MCF 10A (cell line): ENCODE measurements around the gene LDAF1. TPM values are rescaled to one million over a fixed set of nuclear protein-coding genes. Genes with fewer than 3 reads are reported as not detected.

ENCODE experiments used
- BruUV-seq: library from RNA; stranded (reverse); fragments of 400-500 nt; replicated peaks from 2 replicates; lab custom pipeline; 2021; lab: Mats Ljungman, UMichigan
- CTCF ChIA-PET: fragments of 300-600 bp; sonication (Branson Sonifier 250); formaldehyde crosslinking; extraction: SDS; loops from one replicate; lab custom pipeline; 2021; ENCODE audit warnings: antibody characterized with exemption, inconsistent platforms; lab: Yijun Ruan, JAX
- POLR2A ChIA-PET: fragments of 300-600, 350-650 bp; sonication (Branson Sonifier 250); formaldehyde crosslinking; extraction: SDS; loops from one replicate; lab custom pipeline; 2020; ENCODE audit warnings: antibody characterized with exemption, inconsistent platforms; lab: Yijun Ruan, JAX
- DNase-seq: peaks from one replicate; pipeline ENCODE4 v3.0.0-alpha.2; 2018; ENCODE audit not compliant: unreplicated experiment
- H3K27ac Mint-ChIP-seq: one replicate; pipeline ENCODE4 v1.8.0; 2022; ENCODE audit warnings: mild to moderate bottlenecking, low read depth, mixed read lengths; ENCODE audit not compliant: unreplicated experiment
- H3K27me3 Mint-ChIP-seq: one replicate; pipeline ENCODE4 v1.8.0; 2022; ENCODE audit warnings: mixed read lengths; ENCODE audit not compliant: insufficient read depth, unreplicated experiment
- H3K36me3 Mint-ChIP-seq: one replicate; pipeline ENCODE4 v1.8.0; 2022; ENCODE audit warnings: mild to moderate bottlenecking, moderate library complexity, mixed read lengths; ENCODE audit not compliant: insufficient read depth, unreplicated experiment
- H3K4me1 Mint-ChIP-seq: one replicate; pipeline ENCODE4 v1.8.0; 2022; ENCODE audit warnings: mixed read lengths; ENCODE audit not compliant: insufficient read depth, unreplicated experiment
- H3K4me3 Mint-ChIP-seq: one replicate; pipeline ENCODE4 v1.8.0; 2022; ENCODE audit warnings: mild to moderate bottlenecking, moderate library complexity, mixed read lengths; ENCODE audit not compliant: unreplicated experiment
- H3K9me3 Mint-ChIP-seq: one replicate; pipeline ENCODE4 v1.8.0; 2022; ENCODE audit warnings: mixed read lengths; ENCODE audit not compliant: unreplicated experiment
- CTCF ChIP-seq: fragments of 200-600 bp; IDR thresholded peaks from one replicate; pipeline ENCODE4 v1.8.0; 2022; ENCODE audit warnings: antibody characterized with exemption, mild to moderate bottlenecking; ENCODE audit not compliant: unreplicated experiment
- intact Hi-C: fragments of 100-400 bp; cut with micrococcal nuclease; formaldehyde crosslinking; loops from 2 replicates; pipeline ENCODE4 v1.14.1; 2022
- total RNA-seq: library from RNA; stranded (reverse); gene quantifications from 2 replicates; pipeline ENCODE4 v1.2.3, GENCODE V29; 2022

LDAF1 gene
- total RNA-seq, 1 experiment from 2014 or later, result 30.1 TPM

- no peak for TF ChIP-seq CTCF
- H3K27ac Mint-ChIP-seq, result no peak overlapping the region
- peaks cover 9% of the 10 kb centered on the region for H3K27me3 Mint-ChIP-seq
- ChIA-PET CTCF (no interaction called here), POLR2A (no interaction called here)
- H3K4me1 Mint-ChIP-seq, result no peaks in the 10 kb centered on the region
- no peaks in the 10 kb centered on the region for H3K36me3 Mint-ChIP-seq
- DNase-seq, result peak; percentile 21
- H3K9me3 Mint-ChIP-seq, result no peaks in the 10 kb centered on the region
- intact Hi-C loops, result no loop called here
- no TSS peak for BruUV-seq
- no peak overlapping the region for H3K4me3 Mint-ChIP-seq
Measured at GRCh38 chr16:21218153-21218552, 59.7 kb downstream of the LDAF1 start.

GRCh38 chr16:21219551-21219950, 61.1 kb downstream of the LDAF1 start:
- peaks cover 23% of the 10 kb centered on the region for H3K27me3 Mint-ChIP-seq
- H3K4me1 Mint-ChIP-seq, result no peaks in the 10 kb centered on the region
- no peaks in the 10 kb centered on the region for H3K9me3 Mint-ChIP-seq
- no peak overlapping the region for H3K4me3 Mint-ChIP-seq
- no peak for TF ChIP-seq CTCF
- intact Hi-C loops, result no loop called here
- ChIA-PET POLR2A (interaction anchor here (0.7 kb wide), 1 partner anchor 16 kb away, joined by 3 read pairs; no protein-coding TSS in a partner anchor), CTCF (interaction anchor here (0.8 kb wide), 1 partner anchor 81 kb away, joined by 3 read pairs; no protein-coding TSS in a partner anchor)
- no peaks in the 10 kb centered on the region for H3K36me3 Mint-ChIP-seq
- H3K27ac Mint-ChIP-seq, result no peak overlapping the region
- no TSS peak for BruUV-seq
- no peak for DNase-seq

- no peak overlapping the region for H3K4me3 Mint-ChIP-seq
- intact Hi-C loops, result no loop called here
- peaks cover 50% of the 10 kb centered on the region for H3K27me3 Mint-ChIP-seq
- ChIA-PET POLR2A (interaction anchor here (0.5 to 1.1 kb wide), 3 partner anchors 18 to 359 kb away, joined by 3 read pairs; no protein-coding TSS in a partner anchor), CTCF (interaction anchor here (0.5 kb wide), 1 partner anchor 528 kb away, joined by 3 read pairs; no protein-coding TSS in a partner anchor)
- no peak for TF ChIP-seq CTCF
- H3K4me1 Mint-ChIP-seq, result no peaks in the 10 kb centered on the region
- H3K36me3 Mint-ChIP-seq, result no peaks in the 10 kb centered on the region
- BruUV-seq, result no TSS peak
- H3K27ac Mint-ChIP-seq, result no peak overlapping the region
- no peaks in the 10 kb centered on the region for H3K9me3 Mint-ChIP-seq
- no peak for DNase-seq
Measured at GRCh38 chr16:21222495-21223337, 64.2 kb downstream of the LDAF1 start.

- peaks cover 61% of the 10 kb centered on the region for H3K27me3 Mint-ChIP-seq
- H3K4me1 Mint-ChIP-seq, result no peaks in the 10 kb centered on the region
- no peaks in the 10 kb centered on the region for H3K9me3 Mint-ChIP-seq
- CTCF ChIA-PET, result interaction anchor here (0.7 kb wide), 1 partner anchor 10 kb away, joined by 4 read pairs; no protein-coding TSS in a partner anchor
- H3K27ac Mint-ChIP-seq, result no peak overlapping the region
- POLR2A ChIA-PET, result interaction anchor here (1.1 kb wide), 1 partner anchor 77 kb away, joined by 3 read pairs; no protein-coding TSS in a partner anchor
- no TSS peak for BruUV-seq
- intact Hi-C loops, result no loop called here
- H3K36me3 Mint-ChIP-seq, result no peaks in the 10 kb centered on the region
- no peak overlapping the region for H3K4me3 Mint-ChIP-seq
- no peak for TF ChIP-seq CTCF
- no peak for DNase-seq
Measured at GRCh38 chr16:21223787-21224186, 65.3 kb downstream of the LDAF1 start.
